ENCODE data around the gene ANKRD40. TPM values are rescaled to one million over a fixed set of nuclear protein-coding genes. Genes with fewer than 3 reads are reported as not detected.

Gene ANKRD40
- total RNA-seq, 1 donor: 59.6 TPM

- peak; percentile 58 for DNase-seq (ENCODE audit: low read depth)
- no peak overlapping the region for H3K4me3 ChIP-seq (ENCODE audit: low read depth, low read length)
- TF ChIP-seq CTCF (IDR thresholded peaks at IDR 0.05; ENCODE audit: insufficient read depth, low read depth, low read length): no peak
Observed at GRCh38 chr17:50722746-50723145, 15.0 kb upstream of the ANKRD40 start.

GRCh38 chr17:50721194-50722010 lies 13.7 kb upstream of the ANKRD40 start:
- H3K4me3 ChIP-seq (ENCODE audit: low read depth, low read length): peak overlapping the region; percentile 87
- no peak for TF ChIP-seq CTCF (IDR thresholded peaks at IDR 0.05; ENCODE audit: insufficient read depth, low read depth, low read length)
- DNase-seq (ENCODE audit: low read depth): peak; percentile 44

- no peak for DNase-seq (ENCODE audit: low read depth)
- peak overlapping the region; percentile 87 for H3K4me3 ChIP-seq (ENCODE audit: low read depth, low read length)
- no peak for TF ChIP-seq CTCF (IDR thresholded peaks at IDR 0.05; ENCODE audit: insufficient read depth, low read depth, low read length)
Observed at GRCh38 chr17:50719924-50720794, 12.4 kb upstream of the ANKRD40 start.

- TF ChIP-seq CTCF (IDR thresholded peaks at IDR 0.05; ENCODE audit: insufficient read depth, low read depth, low read length): no peak
- peak within 1 kb of the TSS; percentile 87 for H3K4me3 ChIP-seq (ENCODE audit: low read depth, low read length)
- peak; percentile 96 for DNase-seq (ENCODE audit: low read depth)
Observed at GRCh38 chr17:50719144-50719923, 11.6 kb upstream of the ANKRD40 start, which contains the start of gene LUC7L3. TSS of gene LUC7L3 (plus strand) at chr17:50719603. CDS start at chr17:50719733, 130 bp downstream.

- TF ChIP-seq CTCF (IDR thresholded peaks at IDR 0.05; ENCODE audit: insufficient read depth, low read depth, low read length): no peak
- H3K4me3 ChIP-seq (ENCODE audit: low read depth, low read length): no peak overlapping the region
- DNase-seq (ENCODE audit: low read depth): peak; percentile 68
Observed at GRCh38 chr17:50715471-50715870, 7.8 kb upstream of the ANKRD40 start.

- no peak for TF ChIP-seq CTCF (IDR thresholded peaks at IDR 0.05; ENCODE audit: insufficient read depth, low read depth, low read length)
- no peak for DNase-seq (ENCODE audit: low read depth)
- no peak overlapping the region for H3K4me3 ChIP-seq (ENCODE audit: low read depth, low read length)
Observed at GRCh38 chr17:50712641-50713040, 4.9 kb upstream of the ANKRD40 start.
